ENCODE data around the gene KCNG2. TPM values are rescaled to one million over a fixed set of nuclear protein-coding genes. Genes with fewer than 3 reads are reported as not detected.

KCNG2 gene
- total RNA-seq, 1 donor from 2014 or later = not detected

GRCh38 chr18:79772865-79773696, 24.7 kb upstream of the KCNG2 start:
- Mint-ChIP-seq H3K4me3 (no peak overlapping the region), H3K27me3 (no peaks in the 10 kb centered on the region), H3K36me3 (ENCODE audit: low read depth) (no peaks in the 10 kb centered on the region), H3K4me1 (no peaks in the 10 kb centered on the region), H3K27ac (no peak overlapping the region), H3K9me3 (no peaks in the 10 kb centered on the region)
- intact Hi-C loops (cut with micrococcal nuclease) = no loop called here
- no peak for DNase-seq

GRCh38 chr18:79774111-79774510, 23.6 kb upstream of the KCNG2 start:
- Mint-ChIP-seq H3K36me3 (ENCODE audit: low read depth) (no peaks in the 10 kb centered on the region), H3K4me1 (no peaks in the 10 kb centered on the region), H3K27me3 (no peaks in the 10 kb centered on the region), H3K4me3 (no peak overlapping the region), H3K27ac (no peak overlapping the region), H3K9me3 (no peaks in the 10 kb centered on the region)
- intact Hi-C loops (cut with micrococcal nuclease) = no loop called here
- DNase-seq = no peak

GRCh38 chr18:79775441-79776221, 22.1 kb upstream of the KCNG2 start:
- Mint-ChIP-seq H3K36me3 (ENCODE audit: low read depth) (no peaks in the 10 kb centered on the region), H3K27ac (no peak overlapping the region), H3K4me3 (no peak overlapping the region), H3K4me1 (no peaks in the 10 kb centered on the region), H3K27me3 (no peaks in the 10 kb centered on the region), H3K9me3 (no peaks in the 10 kb centered on the region)
- no peak for DNase-seq
- intact Hi-C loops (cut with micrococcal nuclease) = no loop called here

GRCh38 chr18:79776674-79777073, 21.1 kb upstream of the KCNG2 start:
- intact Hi-C loops (cut with micrococcal nuclease) = no loop called here
- Mint-ChIP-seq H3K9me3 (no peaks in the 10 kb centered on the region), H3K27ac (no peak overlapping the region), H3K4me1 (no peaks in the 10 kb centered on the region), H3K4me3 (no peak overlapping the region), H3K36me3 (ENCODE audit: low read depth) (no peaks in the 10 kb centered on the region), H3K27me3 (no peaks in the 10 kb centered on the region)
- DNase-seq = no peak

GRCh38 chr18:79778291-79778791, 19.4 kb upstream of the KCNG2 start:
- no peaks in the 10 kb centered on the region for H3K9me3 Mint-ChIP-seq
- intact Hi-C loops (cut with micrococcal nuclease) = no loop called here
- H3K4me1 Mint-ChIP-seq = no peaks in the 10 kb centered on the region
- no peak for DNase-seq
- H3K27ac Mint-ChIP-seq = no peak overlapping the region
- no peaks in the 10 kb centered on the region for H3K27me3 Mint-ChIP-seq
- H3K36me3 Mint-ChIP-seq (ENCODE audit: low read depth) = no peaks in the 10 kb centered on the region
- no peak overlapping the region for H3K4me3 Mint-ChIP-seq

- no peak overlapping the region for H3K27ac Mint-ChIP-seq
- no peaks in the 10 kb centered on the region for H3K27me3 Mint-ChIP-seq
- no peaks in the 10 kb centered on the region for H3K36me3 Mint-ChIP-seq (ENCODE audit: low read depth)
- intact Hi-C loops (cut with micrococcal nuclease) = no loop called here
- no peak for DNase-seq
- H3K4me3 Mint-ChIP-seq = no peak overlapping the region
- no peaks in the 10 kb centered on the region for H3K9me3 Mint-ChIP-seq
- H3K4me1 Mint-ChIP-seq = no peaks in the 10 kb centered on the region
Measured at GRCh38 chr18:79779021-79779699, 18.6 kb upstream of the KCNG2 start.

- Mint-ChIP-seq H3K4me1 (no peaks in the 10 kb centered on the region), H3K27ac (no peak overlapping the region), H3K36me3 (ENCODE audit: low read depth) (no peaks in the 10 kb centered on the region), H3K27me3 (no peaks in the 10 kb centered on the region), H3K9me3 (no peaks in the 10 kb centered on the region), H3K4me3 (no peak overlapping the region)
- no peak for DNase-seq
- intact Hi-C loops (cut with micrococcal nuclease) = no loop called here
Measured at GRCh38 chr18:79779700-79780190, 18.0 kb upstream of the KCNG2 start.

- no peak for DNase-seq
- H3K36me3 Mint-ChIP-seq (ENCODE audit: low read depth) = no peaks in the 10 kb centered on the region
- no peak overlapping the region for H3K27ac Mint-ChIP-seq
- intact Hi-C loops (cut with micrococcal nuclease) = no loop called here
- H3K27me3 Mint-ChIP-seq = no peaks in the 10 kb centered on the region
- H3K4me3 Mint-ChIP-seq = no peak overlapping the region
- H3K4me1 Mint-ChIP-seq = no peaks in the 10 kb centered on the region
- H3K9me3 Mint-ChIP-seq = no peaks in the 10 kb centered on the region
Measured at GRCh38 chr18:79780547-79780946, 17.2 kb upstream of the KCNG2 start.

- intact Hi-C loops (cut with micrococcal nuclease) = no loop called here
- no peak overlapping the region for H3K4me3 Mint-ChIP-seq
- no peak for DNase-seq
- no peaks in the 10 kb centered on the region for H3K9me3 Mint-ChIP-seq
- no peaks in the 10 kb centered on the region for H3K4me1 Mint-ChIP-seq
- H3K27ac Mint-ChIP-seq = no peak overlapping the region
- no peaks in the 10 kb centered on the region for H3K36me3 Mint-ChIP-seq (ENCODE audit: low read depth)
- peaks cover 2% of the 10 kb centered on the region for H3K27me3 Mint-ChIP-seq
Measured at GRCh38 chr18:79781331-79781941, 16.3 kb upstream of the KCNG2 start.

GRCh38 chr18:79782566-79783308, 15.0 kb upstream of the KCNG2 start:
- intact Hi-C loops (cut with micrococcal nuclease) = no loop called here
- Mint-ChIP-seq H3K27me3 (peaks cover 14% of the 10 kb centered on the region), H3K36me3 (ENCODE audit: low read depth) (no peaks in the 10 kb centered on the region), H3K27ac (no peak overlapping the region), H3K9me3 (no peaks in the 10 kb centered on the region), H3K4me1 (no peaks in the 10 kb centered on the region), H3K4me3 (no peak overlapping the region)
- no peak for DNase-seq

GRCh38 chr18:79784071-79784913, 13.4 kb upstream of the KCNG2 start:
- no peaks in the 10 kb centered on the region for H3K36me3 Mint-ChIP-seq (ENCODE audit: low read depth)
- no peaks in the 10 kb centered on the region for H3K9me3 Mint-ChIP-seq
- DNase-seq = no peak
- H3K27me3 Mint-ChIP-seq = peaks cover 20% of the 10 kb centered on the region
- intact Hi-C loops (cut with micrococcal nuclease) = no loop called here
- no peaks in the 10 kb centered on the region for H3K4me1 Mint-ChIP-seq
- no peak overlapping the region for H3K4me3 Mint-ChIP-seq
- H3K27ac Mint-ChIP-seq = no peak overlapping the region

GRCh38 chr18:79784965-79785770, 12.6 kb upstream of the KCNG2 start:
- H3K27me3 Mint-ChIP-seq = peaks cover 22% of the 10 kb centered on the region
- no peak overlapping the region for H3K4me3 Mint-ChIP-seq
- H3K36me3 Mint-ChIP-seq (ENCODE audit: low read depth) = no peaks in the 10 kb centered on the region
- DNase-seq = no peak
- no peaks in the 10 kb centered on the region for H3K9me3 Mint-ChIP-seq
- intact Hi-C loops (cut with micrococcal nuclease) = no loop called here
- no peaks in the 10 kb centered on the region for H3K4me1 Mint-ChIP-seq
- H3K27ac Mint-ChIP-seq = no peak overlapping the region
